Hematopoietic multipotent progenitor cell treated with erythropoietin and hydrocortisone succinate and interleukin-3 and kit ligand, for 6 days (in vitro differentiated cells): Measurements from ENCODE around the gene FOSB.
A peak's percentile ranks its signal among the peaks of the same experiment; 100 is the strongest.

Experiments used
- DNase-seq: peaks from one replicate; pipeline ENCODE4 v3.0.0-alpha.2; 2015

The FOSB gene

GRCh38 chr19:45442778-45443461, 24.9 kb upstream of the FOSB start:
- peak; percentile 85 for DNase-seq

GRCh38 chr19:45443462-45444317, 24.1 kb upstream of the FOSB start:
- peak; percentile 43 for DNase-seq

DNA sequence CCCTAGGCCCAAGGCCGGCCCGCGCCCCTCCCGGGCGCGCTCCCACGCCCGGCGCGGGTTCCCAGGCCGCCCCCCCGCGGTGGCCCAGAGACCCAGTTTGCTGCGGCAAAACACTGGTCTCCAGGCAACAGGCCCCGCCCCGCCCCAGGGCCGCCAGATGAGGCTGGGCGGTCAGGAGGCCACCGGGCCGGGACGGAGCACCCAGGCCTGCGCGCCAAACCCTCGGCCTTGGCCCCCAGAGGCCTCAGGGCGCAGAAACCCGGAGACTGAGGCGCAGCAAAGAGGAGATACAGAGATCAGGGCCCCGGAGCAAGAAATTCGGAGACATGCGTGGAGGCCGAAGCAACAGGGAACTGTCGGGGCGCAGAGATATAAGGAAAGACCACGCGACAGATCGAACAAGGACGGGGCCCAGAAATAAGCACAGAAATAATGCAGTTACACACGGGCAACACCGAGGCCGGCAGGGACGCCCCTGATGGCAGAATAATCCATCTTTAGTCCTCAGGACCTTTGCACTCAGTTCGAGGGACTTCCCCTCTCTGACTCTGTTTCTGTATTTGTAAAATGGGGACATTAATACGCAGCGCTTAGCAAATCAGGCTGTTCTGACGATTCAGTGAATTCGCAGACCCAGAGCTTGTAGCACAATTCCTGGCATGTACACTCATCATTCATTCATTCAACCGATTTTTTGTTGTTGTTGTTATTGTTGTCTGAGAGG, 23.3 kb upstream of the FOSB start:
- DNase-seq: peak; percentile 88

GRCh38 chr19:45445139-45445538, 22.7 kb upstream of the FOSB start:
- DNase-seq: no peak

DNA sequence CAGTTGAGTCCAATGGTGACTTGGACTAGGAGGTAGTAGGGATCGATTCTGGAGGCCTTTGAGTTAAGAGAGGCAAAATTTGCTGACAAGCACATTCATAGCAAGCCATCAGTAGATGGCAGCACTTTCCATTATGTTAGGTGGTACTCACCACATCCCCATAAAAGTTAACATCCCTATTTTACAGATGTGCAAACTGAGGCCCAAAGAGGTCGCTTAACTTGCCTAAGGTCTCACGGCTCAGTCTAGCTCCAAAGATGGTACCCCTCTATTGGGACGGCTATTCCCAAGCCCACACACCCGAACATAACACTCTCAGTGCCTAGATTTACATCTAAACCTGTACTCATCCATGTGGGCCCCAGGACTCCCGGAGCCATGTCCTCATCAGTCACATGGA, 21.5 kb upstream of the FOSB start:
- DNase-seq: peak; percentile 82

- DNase-seq: no peak
These were observed 20.9 kb upstream of the FOSB start for GRCh38 chr19:45446944-45447343.

GRCh38 chr19:45448425-45448756, 19.4 kb upstream of the FOSB start:
- no peak for DNase-seq

GRCh38 chr19:45448887-45449299, 18.9 kb upstream of the FOSB start:
- no peak for DNase-seq

- DNase-seq: peak; percentile 57
These were observed 17.8 kb upstream of the FOSB start for GRCh38 chr19:45450012-45450333.

GRCh38 chr19:45451131-45451849, 16.5 kb upstream of the FOSB start:
- DNase-seq: peak; percentile 56

- no peak for DNase-seq
These were observed 15.9 kb upstream of the FOSB start for GRCh38 chr19:45451850-45452387.

- DNase-seq: peak; percentile 80
These were observed 11.9 kb upstream of the FOSB start for GRCh38 chr19:45455707-45456499.

DNA sequence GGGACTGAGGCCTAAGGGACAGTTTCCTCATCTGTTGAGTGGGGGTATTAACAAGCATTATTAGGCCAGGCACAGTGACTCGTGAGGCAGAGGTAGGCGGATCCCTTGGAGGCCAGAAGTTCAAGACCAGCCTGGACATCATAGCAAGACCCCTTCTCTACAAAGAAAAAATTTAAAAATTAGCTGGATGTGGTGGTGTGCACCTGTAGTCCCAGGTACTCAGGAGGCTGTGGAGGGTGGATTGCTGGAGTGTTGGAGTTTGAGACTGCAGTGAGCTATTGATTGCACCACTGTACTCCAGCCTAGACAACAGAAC, 11.3 kb upstream of the FOSB start:
- DNase-seq: no peak

- DNase-seq: no peak
These were observed 10.0 kb upstream of the FOSB start for GRCh38 chr19:45457776-45458175.

GRCh38 chr19:45460807-45461347, 6.9 kb upstream of the FOSB start:
- no peak for DNase-seq

- DNase-seq: no peak
These were observed 5.6 kb upstream of the FOSB start for GRCh38 chr19:45462174-45462573.

- DNase-seq: no peak
These were observed 4.6 kb upstream of the FOSB start for GRCh38 chr19:45463241-45463640.

DNA sequence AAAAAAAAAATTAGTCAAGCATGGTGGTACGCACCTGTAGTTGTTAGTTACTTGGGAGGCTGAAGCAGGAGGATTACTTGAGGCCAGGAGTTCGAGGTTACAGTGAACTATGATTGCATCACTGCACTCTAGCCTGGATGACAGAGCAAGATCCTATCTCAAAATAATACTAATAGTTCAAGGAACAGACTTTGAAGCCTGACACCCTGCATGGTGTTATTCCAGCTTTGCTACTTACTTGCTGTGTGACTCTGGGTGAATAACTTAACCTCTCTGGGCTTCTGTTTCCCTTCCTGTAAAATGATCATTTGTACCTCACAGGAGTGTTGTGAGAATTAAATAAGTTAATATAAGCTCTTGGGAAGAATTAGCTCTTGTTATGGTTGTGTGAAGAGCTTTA, 3.5 kb upstream of the FOSB start:
- DNase-seq: no peak

DNA sequence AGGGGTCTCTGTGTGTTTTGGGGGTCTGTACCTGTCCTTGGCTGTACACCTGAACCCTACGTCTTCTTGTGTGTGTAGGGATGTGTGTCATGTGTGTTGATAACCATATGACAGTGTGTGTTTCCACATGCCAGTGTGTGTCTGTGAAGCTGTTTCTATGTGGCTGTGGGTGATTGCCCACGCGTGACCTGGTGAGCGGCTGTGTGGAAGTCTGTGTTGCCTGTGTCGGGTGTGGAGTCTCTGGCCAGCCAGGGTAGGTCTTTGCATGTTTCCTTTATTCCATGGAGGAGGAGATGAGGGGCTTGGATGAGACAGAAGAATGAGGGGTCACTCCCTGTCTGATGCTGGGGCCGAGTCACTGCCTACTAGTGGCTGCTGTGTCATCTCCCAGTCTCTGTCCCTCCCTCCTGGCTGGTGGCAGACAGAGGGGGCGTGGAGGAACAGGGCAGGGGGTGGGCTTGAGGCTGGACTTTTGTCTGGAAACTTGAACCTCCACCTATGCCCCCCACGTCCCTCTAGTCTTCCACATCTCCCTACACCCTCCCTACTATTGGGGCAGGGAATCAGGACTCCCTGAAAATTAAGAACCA, 2.8 kb upstream of the FOSB start:
- DNase-seq: no peak

DNA sequence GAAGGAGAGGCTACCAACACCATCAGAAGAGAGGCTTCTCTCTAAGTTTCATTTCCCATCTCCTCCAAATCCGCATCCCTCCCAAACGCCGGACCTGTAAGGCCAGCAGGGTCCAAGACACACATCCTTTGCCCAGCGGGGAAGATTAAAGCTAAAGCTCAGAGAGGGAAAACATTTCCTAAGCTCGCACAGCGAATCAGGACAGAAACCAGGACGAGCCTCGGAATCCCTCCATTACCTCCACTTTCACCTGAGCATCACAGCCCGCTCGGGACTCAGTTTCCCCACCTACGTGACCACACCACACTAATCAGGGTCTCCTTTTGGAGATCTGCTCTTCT, 711 bp upstream of the FOSB start:
- DNase-seq: no peak

- peak; percentile 42 for DNase-seq
These were observed 409 bp downstream of the FOSB start for GRCh38 chr19:45468159-45468651.

GRCh38 chr19:45468803-45469131, 971 bp downstream of the FOSB start:
- peak; percentile 60 for DNase-seq
